HEK293T (cell line): Measurements from ENCODE around the gene SREBF2.

Experiments
- CTCF ChIA-PET: fragments of 350-600 bp; formaldehyde crosslinking; extraction: SDS; loops from one replicate; lab custom pipeline; 2021; ENCODE audit warnings: antibody characterized with exemption, inconsistent platforms; lab: Yijun Ruan, JAX
- POLR2A ChIA-PET: fragments of 350-600 bp; formaldehyde crosslinking; extraction: SDS; loops from one replicate; lab custom pipeline; 2020; ENCODE audit warnings: antibody characterized with exemption, inconsistent platforms; lab: Yijun Ruan, JAX
- DNase-seq: peaks from one replicate; pipeline ENCODE4 v3.0.0; 2012; ENCODE audit warnings: mixed read lengths; ENCODE audit errors: extremely low spot score
- ARNT ChIP-seq: fragments of 450-650 bp; IDR thresholded peaks from 2 replicates; pipeline ENCODE4 v1.6.1; 2017; ENCODE audit warnings: mild to moderate bottlenecking
- BHLHE40 ChIP-seq: fragments of 450-650 bp; IDR thresholded peaks from 2 replicates; pipeline ENCODE4 v1.6.1; 2016; ENCODE audit warnings: mild to moderate bottlenecking, moderate library complexity, borderline replicate concordance
- CTBP1 ChIP-seq: fragments of 450-650 bp; IDR thresholded peaks from 2 replicates; pipeline ENCODE4 v1.6.1; 2016; ENCODE audit warnings: borderline replicate concordance
- ELF4 ChIP-seq: fragments of 450-650 bp; IDR thresholded peaks from 2 replicates; pipeline ENCODE4 v1.6.1; 2017; ENCODE audit warnings: antibody characterized with exemption
- FOXA1 ChIP-seq: fragments of 450-650 bp; IDR thresholded peaks from 2 replicates; pipeline ENCODE4 v1.6.1; 2016; ENCODE audit warnings: mild to moderate bottlenecking
- FOXK2 ChIP-seq: fragments of 450-650 bp; IDR thresholded peaks from 2 replicates; pipeline ENCODE4 v1.6.1; 2016; ENCODE audit warnings: mild to moderate bottlenecking
- FOXM1 ChIP-seq: fragments of 450-650 bp; IDR thresholded peaks from 2 replicates; pipeline ENCODE4 v1.6.1; 2017; ENCODE audit warnings: mild to moderate bottlenecking, borderline replicate concordance
- HDGF ChIP-seq: fragments of 450-650 bp; IDR thresholded peaks from 2 replicates; pipeline ENCODE4 v1.6.1; 2017; ENCODE audit warnings: antibody characterized with exemption, borderline replicate concordance
- L3MBTL2 ChIP-seq: fragments of 450-650 bp; conservative IDR thresholded peaks from 2 replicates; pipeline ENCODE4 v1.6.1; 2016; ENCODE audit warnings: mild to moderate bottlenecking
- LEF1 ChIP-seq: fragments of 450-650 bp; IDR thresholded peaks from 2 replicates; pipeline ENCODE4 v1.6.1; 2017; ENCODE audit warnings: mild to moderate bottlenecking, borderline replicate concordance
- NFRKB ChIP-seq: fragments of 450-650 bp; IDR thresholded peaks from 2 replicates; pipeline ENCODE4 v1.6.1; 2016; ENCODE audit warnings: mild to moderate bottlenecking, moderate library complexity
- PKNOX1 ChIP-seq: fragments of 450-650 bp; IDR thresholded peaks from 2 replicates; pipeline ENCODE4 v1.6.1; 2016
- SP1 ChIP-seq: fragments of 450-650 bp; IDR thresholded peaks from 2 replicates; pipeline ENCODE4 v1.6.1; 2017
- SUZ12 ChIP-seq: fragments of 450-650 bp; IDR thresholded peaks from 2 replicates; pipeline ENCODE4 v1.6.1; 2016; ENCODE audit warnings: mild to moderate bottlenecking
- TARDBP ChIP-seq: fragments of 450-650 bp; IDR thresholded peaks from 2 replicates; pipeline ENCODE4 v1.6.1; 2016
- ZNF384 ChIP-seq: fragments of 450-650 bp; IDR thresholded peaks from 2 replicates; pipeline ENCODE4 v1.6.1; 2016

Gene SREBF2

GRCh38 chr22:41826021-41826420 lies 6.9 kb upstream of the SREBF2 start:
- CTCF ChIA-PET = no interaction called here
- TF ChIP-seq HDGF (no peak), PKNOX1 (no peak), LEF1 (no peak), ZNF384 (no peak), FOXK2 (no peak), BHLHE40 (no peak), FOXA1 (no peak), FOXM1 (no peak), ELF4 (no peak), NFRKB (no peak), CTBP1 (no peak), SP1 (no peak), TARDBP (no peak), SUZ12 (no peak), L3MBTL2 (no peak), ARNT (no peak)
- POLR2A ChIA-PET = interaction anchor here (0.7 to 1.4 kb wide), 2 partner anchors 25 to 121 kb away, joined by 3 to 6 read pairs; partner anchors contain the start of gene CENPM
- no peak for DNase-seq

DNA sequence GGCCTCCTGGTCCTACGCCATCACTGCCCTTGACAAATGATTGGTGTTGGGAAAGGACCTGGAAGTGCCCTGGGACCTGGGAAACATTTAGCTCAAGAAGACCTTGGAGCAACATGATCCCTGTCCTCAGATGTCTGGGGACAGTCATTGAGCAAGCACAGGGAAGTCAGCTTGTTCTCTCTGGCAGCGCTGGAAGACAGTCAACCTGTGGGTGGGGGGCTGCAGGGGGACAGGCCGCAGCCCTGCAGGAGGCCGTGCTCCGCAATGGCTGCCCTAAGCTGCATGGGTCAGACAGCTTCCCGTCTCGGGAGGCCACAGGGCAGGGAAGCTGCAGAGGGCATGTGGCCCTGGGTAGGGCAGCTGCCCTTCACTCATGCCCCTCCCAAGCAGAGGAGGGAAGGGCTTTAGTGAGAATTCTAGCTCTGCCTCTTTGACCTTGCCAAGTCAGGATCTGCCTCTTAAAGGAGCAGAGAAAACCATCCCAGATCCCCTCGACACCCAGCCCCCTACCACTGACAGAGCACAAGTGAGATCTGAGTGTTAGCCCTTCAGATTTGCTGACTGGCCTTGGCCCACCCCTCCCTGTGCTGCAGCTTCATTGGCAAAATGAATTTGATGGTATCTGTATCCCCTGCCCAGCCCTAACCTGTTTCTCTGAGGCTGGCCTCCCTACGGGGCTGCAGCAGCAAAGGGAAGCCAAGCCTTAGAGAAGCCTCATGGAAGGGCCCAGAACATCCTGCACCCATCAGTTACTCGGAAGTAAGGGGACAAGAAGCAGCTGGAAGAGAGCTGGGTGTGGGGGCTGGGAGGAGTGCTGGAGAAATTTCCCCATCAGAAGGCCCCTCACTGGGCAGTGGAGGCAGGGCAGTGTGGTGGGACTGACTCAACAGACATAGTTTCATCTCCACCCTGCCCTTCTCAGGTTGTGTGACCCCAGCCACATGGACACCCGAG lies 6.2 kb upstream of the SREBF2 start:
- TF ChIP-seq HDGF (no peak), L3MBTL2 (no peak), NFRKB (no peak), FOXA1 (no peak), BHLHE40 (no peak), ARNT (no peak), ZNF384 (no peak), CTBP1 (no peak), TARDBP (no peak), ELF4 (no peak), SUZ12 (no peak), PKNOX1 (no peak), SP1 (no peak), FOXM1 (no peak), FOXK2 (no peak)
- DNase-seq = no peak
- ChIA-PET CTCF (interaction anchor here (0.6 kb wide), 1 partner anchor 345 kb away, joined by 3 read pairs; no protein-coding TSS in a partner anchor), POLR2A (interaction anchor here (0.5 to 3.0 kb wide), 4 partner anchors 26 to 1290 kb away, joined by 3 to 14 read pairs (median 4); partner anchors contain the start of genes CCDC134 and CENPM)

- CTCF ChIA-PET = no interaction called here
- POLR2A ChIA-PET = interaction anchor here (3.0 kb wide), 1 partner anchor 28 kb away, joined by 14 read pairs; the partner anchor contains the start of gene CCDC134
These were observed 5.2 kb upstream of the SREBF2 start for GRCh38 chr22:41827671-41828070.

GRCh38 chr22:41828516-41828915 lies 4.4 kb upstream of the SREBF2 start:
- no peak for DNase-seq
- CTCF ChIA-PET = no interaction called here
- TF ChIP-seq NFRKB (no peak), FOXA1 (no peak)
- POLR2A ChIA-PET = interaction anchor here (3.0 kb wide), 1 partner anchor 28 kb away, joined by 14 read pairs; the partner anchor contains the start of gene CCDC134

More at GRCh38 chr22:41827671-41828070, 5.2 kb upstream of the SREBF2 start:
- no peak for DNase-seq
- TF ChIP-seq FOXM1 (no peak), HDGF (no peak), PKNOX1 (no peak), CTBP1 (no peak), LEF1 (no peak), ARNT (no peak), ZNF384 (no peak), NFRKB (no peak), TARDBP (no peak), FOXK2 (no peak), ELF4 (no peak), FOXA1 (no peak), BHLHE40 (no peak), L3MBTL2 (no peak), SUZ12 (no peak)

GRCh38 chr22:41830174-41830573 lies 2.7 kb upstream of the SREBF2 start:
- ChIA-PET CTCF (no interaction called here), POLR2A (interaction anchor here (3.0 to 3.5 kb wide), 2 partner anchors 30 kb away, joined by 14 to 35 read pairs; partner anchors contain the start of gene CCDC134)
- no peak for TF ChIP-seq LEF1
- TF ChIP-seq ZNF384 = no peak
- TF ChIP-seq FOXA1 = no peak
- DNase-seq = no peak
